Measurements from ENCODE around the gene CNOT1. TPM values are rescaled to one million over a fixed set of nuclear protein-coding genes. Genes with fewer than 3 reads are reported as not detected.

Gene CNOT1
- total RNA-seq, 1 donor from 2014 or later, result 270 TPM

GRCh38 chr16:58515125-58515870 lies 114.3 kb downstream of the CNOT1 start, which contains the start of gene SETD6:
Gene SETD6 (plus strand): TSS chr16:58515517. CDS start chr16:58515538, 21 bp downstream.
- Mint-ChIP-seq H3K27ac (peak within 1 kb of the TSS; percentile 91), H3K4me3 (peak within 1 kb of the TSS; percentile 94), H3K27me3 (no peaks in the 10 kb centered on the region), H3K36me3 (ENCODE audit: low read depth) (peaks cover 36% of the 10 kb centered on the region), H3K4me1 (peaks cover 19% of the 10 kb centered on the region), H3K9me3 (no peaks in the 10 kb centered on the region)
- DNase-seq, result peak; percentile 96
- intact Hi-C loops (cut with micrococcal nuclease), result loop anchor here (1.0 kb wide), 1 partner anchor 115 kb away; no protein-coding TSS in a partner anchor

GRCh38 chr16:58513874-58514273 lies 115.8 kb downstream of the CNOT1 start:
- H3K4me3 Mint-ChIP-seq, result no peak overlapping the region
- DNase-seq, result no peak
- H3K36me3 Mint-ChIP-seq (ENCODE audit: low read depth), result peaks cover 27% of the 10 kb centered on the region
- H3K9me3 Mint-ChIP-seq, result no peaks in the 10 kb centered on the region
- no peak overlapping the region for H3K27ac Mint-ChIP-seq
- intact Hi-C loops (cut with micrococcal nuclease), result no loop called here
- H3K4me1 Mint-ChIP-seq, result peaks cover 19% of the 10 kb centered on the region
- no peaks in the 10 kb centered on the region for H3K27me3 Mint-ChIP-seq

- no peaks in the 10 kb centered on the region for H3K27me3 Mint-ChIP-seq
- peak; percentile 95 for DNase-seq
- H3K27ac Mint-ChIP-seq, result peak overlapping the region; percentile 42
- intact Hi-C loops (cut with micrococcal nuclease), result loop anchor here (1.0 kb wide), 2 partner anchors 149 to 244 kb away; no protein-coding TSS in a partner anchor
- H3K4me3 Mint-ChIP-seq, result no peak overlapping the region
- peaks cover 13% of the 10 kb centered on the region for H3K4me1 Mint-ChIP-seq
- H3K36me3 Mint-ChIP-seq (ENCODE audit: low read depth), result peaks cover 15% of the 10 kb centered on the region
- H3K9me3 Mint-ChIP-seq, result no peaks in the 10 kb centered on the region
These were observed 117.5 kb downstream of the CNOT1 start for GRCh38 chr16:58511933-58512815.

GRCh38 chr16:58510776-58511628 lies 118.6 kb downstream of the CNOT1 start:
- no peak for DNase-seq
- intact Hi-C loops (cut with micrococcal nuclease), result no loop called here
- H3K4me1 Mint-ChIP-seq, result peaks cover 6% of the 10 kb centered on the region
- H3K36me3 Mint-ChIP-seq (ENCODE audit: low read depth), result peaks cover 11% of the 10 kb centered on the region
- H3K27ac Mint-ChIP-seq, result no peak overlapping the region
- H3K9me3 Mint-ChIP-seq, result no peaks in the 10 kb centered on the region
- H3K27me3 Mint-ChIP-seq, result no peaks in the 10 kb centered on the region
- no peak overlapping the region for H3K4me3 Mint-ChIP-seq

GRCh38 chr16:58510097-58510775 lies 119.4 kb downstream of the CNOT1 start:
- peaks cover 6% of the 10 kb centered on the region for H3K36me3 Mint-ChIP-seq (ENCODE audit: low read depth)
- DNase-seq, result no peak
- no peaks in the 10 kb centered on the region for H3K9me3 Mint-ChIP-seq
- H3K27ac Mint-ChIP-seq, result no peak overlapping the region
- intact Hi-C loops (cut with micrococcal nuclease), result no loop called here
- H3K27me3 Mint-ChIP-seq, result no peaks in the 10 kb centered on the region
- no peak overlapping the region for H3K4me3 Mint-ChIP-seq
- H3K4me1 Mint-ChIP-seq, result peaks cover 6% of the 10 kb centered on the region

GRCh38 chr16:58509256-58510096 lies 120.2 kb downstream of the CNOT1 start:
- Mint-ChIP-seq H3K4me1 (peaks cover 2% of the 10 kb centered on the region), H3K27ac (no peak overlapping the region), H3K4me3 (no peak overlapping the region), H3K27me3 (no peaks in the 10 kb centered on the region), H3K36me3 (ENCODE audit: low read depth) (peaks cover 2% of the 10 kb centered on the region), H3K9me3 (no peaks in the 10 kb centered on the region)
- intact Hi-C loops (cut with micrococcal nuclease), result no loop called here
- DNase-seq, result no peak

GRCh38 chr16:58508671-58509251 lies 120.9 kb downstream of the CNOT1 start:
- no peak overlapping the region for H3K4me3 Mint-ChIP-seq
- H3K4me1 Mint-ChIP-seq, result peaks cover 2% of the 10 kb centered on the region
- DNase-seq, result no peak
- intact Hi-C loops (cut with micrococcal nuclease), result no loop called here
- no peak overlapping the region for H3K27ac Mint-ChIP-seq
- no peaks in the 10 kb centered on the region for H3K27me3 Mint-ChIP-seq
- H3K9me3 Mint-ChIP-seq, result no peaks in the 10 kb centered on the region
- peaks cover 2% of the 10 kb centered on the region for H3K36me3 Mint-ChIP-seq (ENCODE audit: low read depth)

- intact Hi-C loops (cut with micrococcal nuclease), result no loop called here
- DNase-seq, result no peak
- H3K4me3 Mint-ChIP-seq, result no peak overlapping the region
- no peak overlapping the region for H3K27ac Mint-ChIP-seq
- H3K9me3 Mint-ChIP-seq, result no peaks in the 10 kb centered on the region
- peaks cover 2% of the 10 kb centered on the region for H3K4me1 Mint-ChIP-seq
- H3K36me3 Mint-ChIP-seq (ENCODE audit: low read depth), result peaks cover 2% of the 10 kb centered on the region
- H3K27me3 Mint-ChIP-seq, result no peaks in the 10 kb centered on the region
These were observed 121.5 kb downstream of the CNOT1 start for GRCh38 chr16:58507963-58508670.

- no peaks in the 10 kb centered on the region for H3K9me3 Mint-ChIP-seq
- H3K4me1 Mint-ChIP-seq, result peaks cover 2% of the 10 kb centered on the region
- intact Hi-C loops (cut with micrococcal nuclease), result no loop called here
- no peak for DNase-seq
- H3K4me3 Mint-ChIP-seq, result no peak overlapping the region
- no peaks in the 10 kb centered on the region for H3K27me3 Mint-ChIP-seq
- H3K36me3 Mint-ChIP-seq (ENCODE audit: low read depth), result peaks cover 2% of the 10 kb centered on the region
- H3K27ac Mint-ChIP-seq, result no peak overlapping the region
These were observed 122.2 kb downstream of the CNOT1 start for GRCh38 chr16:58507195-58507962.

- H3K9me3 Mint-ChIP-seq, result no peaks in the 10 kb centered on the region
- H3K27me3 Mint-ChIP-seq, result no peaks in the 10 kb centered on the region
- no peak overlapping the region for H3K4me3 Mint-ChIP-seq
- H3K4me1 Mint-ChIP-seq, result peaks cover 1% of the 10 kb centered on the region
- no peaks in the 10 kb centered on the region for H3K36me3 Mint-ChIP-seq (ENCODE audit: low read depth)
- intact Hi-C loops (cut with micrococcal nuclease), result no loop called here
- no peak for DNase-seq
- no peak overlapping the region for H3K27ac Mint-ChIP-seq
These were observed 123.1 kb downstream of the CNOT1 start for GRCh38 chr16:58506241-58507194.
